Ascending aorta (tissue), 2 donors: ENCODE measurements around the gene CFAP43. TPM values are rescaled to one million over a fixed set of nuclear protein-coding genes. Genes with fewer than 3 reads are reported as not detected.
"Not testable (repeated sequence)": the region's sequence is repeated elsewhere in the genome, so short reads cannot be mapped to it uniquely, and the experiment has no call there.

ENCODE experiments used
- DNase-seq, 2 donors: peaks; one replicate each; pipeline ENCODE4 v3.0.0-alpha.2; 2019; ENCODE audit warnings: low spot score in 2 of 2
- H3K27ac ChIP-seq, 2 donors: fragments of 200-600 bp; sonication (generic); one replicate each; pipeline ENCODE4 v1.5.1; 2016 to 2017; ENCODE audit warnings: mild to moderate bottlenecking in 1 of 2
- H3K27me3 ChIP-seq: fragments of 200-600 bp; sonication (generic); one replicate; pipeline ENCODE4 v1.5.1; 2017
- H3K36me3 ChIP-seq, 2 donors: fragments of 200-600 bp; sonication (generic); one replicate each; pipeline ENCODE4 v1.5.1; 2016
- H3K4me1 ChIP-seq, 2 donors: fragments of 200-600 bp; sonication (generic); one replicate each; pipeline ENCODE4 v1.5.1; 2016 to 2017; ENCODE audit warnings: mild to moderate bottlenecking in 1 of 2
- H3K4me3 ChIP-seq, 2 donors: fragments of 200-600 bp; sonication (generic); one replicate each; pipeline ENCODE4 v1.5.1; 2016 to 2017; ENCODE audit warnings: mild to moderate bottlenecking in 1 of 2
- H3K9me3 ChIP-seq, 2 donors: fragments of 200-600 bp; sonication (generic); one replicate each; pipeline ENCODE4 v1.5.1; 2016
- CTCF ChIP-seq, 3 experiments: fragments of 200-600 bp in 2 of 3; fragments of 450-650 bp in 1 of 3; sonication (generic) in 2 of 3; IDR thresholded peaks; one replicate each; pipeline ENCODE4 v1.5.1; 2016 to 2019; ENCODE audit warnings: antibody characterized with exemption in 3 of 3, mild to moderate bottlenecking in 1 of 3, moderate library complexity in 1 of 3
- intact Hi-C: fragments of 100-400 bp; cut with DNase I; formaldehyde crosslinking; loops from one replicate; pipeline ENCODE4 v1.15.1; 2023
- total RNA-seq: library from RNA; depleted of rRNA; stranded (reverse); fragments of >200 nt; gene quantifications from one replicate; pipeline ENCODE4 v1.1.0, GENCODE V29; 2016

CFAP43 gene
- total RNA-seq, 1 donor from 2014 or later, result 0.96 TPM

DNA sequence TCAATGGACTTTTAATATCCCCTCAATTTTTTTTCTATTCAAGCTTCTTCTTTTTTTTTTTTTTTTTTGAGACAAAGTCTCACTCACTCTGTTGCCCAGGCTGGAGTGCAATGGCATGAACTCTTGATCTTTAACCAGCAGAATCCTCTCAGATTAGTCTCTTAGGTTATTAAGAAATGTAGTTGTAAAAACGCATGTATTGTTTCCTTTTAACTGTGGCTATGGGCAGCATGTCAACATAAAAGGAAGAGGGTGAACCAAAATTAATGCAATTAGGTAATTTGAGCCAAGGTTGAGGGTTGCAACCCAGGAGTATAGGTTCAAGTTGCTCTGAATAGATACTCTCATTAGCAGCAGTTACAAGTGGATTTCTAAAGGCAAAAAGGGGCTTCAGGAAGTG lies 18.2 kb upstream of the CFAP43 start:
- no peak for DNase-seq
- H3K4me1 ChIP-seq, result peaks cover 0 to 4% of the 10 kb centered on the region in 2 donors
- no peaks in the 10 kb centered on the region for H3K9me3 ChIP-seq
- no peak overlapping the region for H3K27ac ChIP-seq
- TF ChIP-seq CTCF (IDR thresholded peaks at IDR 0.05), result no peak
- H3K27me3 ChIP-seq, result no peaks in the 10 kb centered on the region
- intact Hi-C loops, result loop anchor here (10.0 kb wide), 1 partner anchor 346 kb away; no protein-coding TSS in a partner anchor
- H3K4me3 ChIP-seq, result no peak overlapping the region
- H3K36me3 ChIP-seq, result no peaks in the 10 kb centered on the region

DNA sequence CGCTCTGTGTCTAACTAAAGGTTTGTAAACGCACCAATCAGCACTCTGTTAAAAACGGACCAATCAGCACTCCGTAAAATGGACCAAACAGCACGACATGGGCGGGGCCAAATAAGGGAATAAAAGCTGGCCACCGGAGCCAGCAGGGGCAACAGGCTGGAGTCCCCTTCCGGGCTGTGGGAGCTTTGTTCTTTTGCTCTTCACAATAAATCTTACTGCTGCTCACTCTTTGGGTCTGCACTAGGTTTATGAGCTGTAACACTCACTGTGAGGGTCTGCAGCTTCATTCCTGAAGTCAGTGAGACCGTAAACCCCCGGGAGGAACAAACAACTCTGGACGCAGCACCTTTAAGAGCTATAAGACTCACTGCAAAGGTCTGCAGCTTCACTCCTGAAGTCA lies 16.8 kb upstream of the CFAP43 start:
- DNase-seq, H3K27me3 ChIP-seq, H3K4me1 ChIP-seq, H3K36me3 ChIP-seq, H3K27ac ChIP-seq, H3K4me3 ChIP-seq, intact Hi-C loops, H3K9me3 ChIP-seq: not testable (repeated sequence)

GRCh38 chr10:104247513-104248146 lies 15.5 kb upstream of the CFAP43 start:
- H3K36me3 ChIP-seq, result no peaks in the 10 kb centered on the region
- H3K4me3 ChIP-seq, result no peak overlapping the region
- DNase-seq, result no peak
- no peaks in the 10 kb centered on the region for H3K27me3 ChIP-seq
- TF ChIP-seq CTCF (IDR thresholded peaks at IDR 0.05), result no peak
- H3K9me3 ChIP-seq, result no peaks in the 10 kb centered on the region
- H3K27ac ChIP-seq, result no peak overlapping the region
- H3K4me1 ChIP-seq, result no peaks in the 10 kb centered on the region
- intact Hi-C loops, result no loop called here

- Histone ChIP-seq H3K4me3 (no peak overlapping the region), H3K27me3 (no peaks in the 10 kb centered on the region), H3K36me3 (no peaks in the 10 kb centered on the region), H3K4me1 (no peaks in the 10 kb centered on the region), H3K9me3 (no peaks in the 10 kb centered on the region), H3K27ac (no peak overlapping the region)
- intact Hi-C loops, result no loop called here
- DNase-seq, result no peak
- no peak for TF ChIP-seq CTCF (IDR thresholded peaks at IDR 0.05)
Measured at GRCh38 chr10:104246976-104247375, 14.8 kb upstream of the CFAP43 start.

DNA sequence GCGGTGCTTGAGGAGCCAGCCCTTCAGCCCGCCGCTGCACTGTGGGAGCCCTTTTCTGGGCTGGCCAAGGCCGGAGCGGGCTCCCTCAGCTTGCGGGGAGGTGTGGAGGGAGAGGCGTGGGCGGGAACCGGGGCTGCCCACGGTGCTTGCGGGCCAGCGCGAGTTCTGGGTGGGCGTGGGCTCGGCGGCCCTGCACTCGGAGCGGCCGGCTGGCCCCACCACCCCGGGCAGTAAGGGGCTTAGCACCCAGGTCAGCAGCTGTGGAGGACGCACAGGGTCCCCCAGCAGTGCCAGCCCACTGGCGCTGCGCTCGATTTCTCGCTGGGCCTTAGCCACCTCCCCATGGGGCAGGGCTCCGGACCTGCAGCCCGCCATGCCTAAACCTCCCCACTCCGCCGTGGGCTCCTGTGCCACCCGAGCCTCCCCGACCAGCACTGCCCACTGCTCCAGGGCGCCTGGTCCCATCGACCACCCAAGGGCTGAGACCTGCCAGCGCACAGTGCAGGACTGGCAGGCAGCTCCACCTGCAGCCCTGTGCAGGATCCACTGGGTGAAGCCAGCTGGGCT lies 13.0 kb upstream of the CFAP43 start:
- intact Hi-C loops, result no loop called here
- Histone ChIP-seq H3K4me3 (no peak overlapping the region), H3K27ac (no peak overlapping the region), H3K4me1 (no peaks in the 10 kb centered on the region), H3K36me3 (no peaks in the 10 kb centered on the region), H3K9me3 (no peaks in the 10 kb centered on the region), H3K27me3 (no peaks in the 10 kb centered on the region)
- DNase-seq, result no peak
- TF ChIP-seq CTCF (IDR thresholded peaks at IDR 0.05), result no peak

GRCh38 chr10:104243512-104243911 lies 11.3 kb upstream of the CFAP43 start:
- H3K9me3 ChIP-seq, result no peaks in the 10 kb centered on the region
- no peak overlapping the region for H3K4me3 ChIP-seq
- intact Hi-C loops, result no loop called here
- no peak for TF ChIP-seq CTCF (IDR thresholded peaks at IDR 0.05)
- no peaks in the 10 kb centered on the region for H3K36me3 ChIP-seq
- no peaks in the 10 kb centered on the region for H3K4me1 ChIP-seq
- H3K27me3 ChIP-seq, result no peaks in the 10 kb centered on the region
- no peak for DNase-seq
- H3K27ac ChIP-seq, result no peak overlapping the region

DNA sequence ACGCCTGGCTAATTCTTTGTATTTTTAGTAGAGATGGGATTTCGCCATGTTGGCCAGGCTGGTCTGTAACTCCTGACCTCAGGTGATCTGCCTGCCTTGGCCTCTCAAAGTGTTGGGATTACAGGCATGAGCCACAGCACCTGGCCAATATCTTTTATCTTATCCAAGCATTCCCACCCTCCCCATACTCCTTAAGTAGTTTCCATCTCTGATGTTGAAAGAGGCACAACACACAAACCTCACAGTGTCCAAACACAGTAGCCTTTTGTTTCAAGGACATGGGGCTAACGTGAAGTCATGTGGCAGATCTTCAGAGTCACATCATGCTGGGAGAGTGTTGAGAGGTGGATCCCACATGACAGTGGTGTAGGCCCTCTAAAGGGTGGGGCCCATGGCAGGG lies 10.8 kb upstream of the CFAP43 start:
- H3K9me3 ChIP-seq, intact Hi-C loops, H3K4me3 ChIP-seq, H3K27me3 ChIP-seq, H3K27ac ChIP-seq, DNase-seq, H3K4me1 ChIP-seq, H3K36me3 ChIP-seq: not testable (repeated sequence)
